Choroid plexus epithelial cell (primary cell): Measurements from ENCODE around the gene ACVR1C.
A peak's percentile ranks its signal among the peaks of the same experiment; 100 is the strongest.

Experiments used
- DNase-seq: peaks from one replicate; pipeline ENCODE4 v3.0.0-alpha.2; 2010; ENCODE audit warnings: low read depth
- H3K4me3 ChIP-seq: 2 replicates; pipeline ENCODE4 v1.5.1; 2011; ENCODE audit warnings: low read depth, mild to moderate bottlenecking, control low read depth, low read length, moderate library complexity
- TF ChIP-seq, protein P1 (sequence below): conservative IDR thresholded peaks from 2 replicates; pipeline ENCODE4 v1.5.1; 2011; ENCODE audit warnings: low read depth, mild to moderate bottlenecking, control low read depth, inconsistent platforms, low read length, moderate library complexity

Gene ACVR1C

DNA sequence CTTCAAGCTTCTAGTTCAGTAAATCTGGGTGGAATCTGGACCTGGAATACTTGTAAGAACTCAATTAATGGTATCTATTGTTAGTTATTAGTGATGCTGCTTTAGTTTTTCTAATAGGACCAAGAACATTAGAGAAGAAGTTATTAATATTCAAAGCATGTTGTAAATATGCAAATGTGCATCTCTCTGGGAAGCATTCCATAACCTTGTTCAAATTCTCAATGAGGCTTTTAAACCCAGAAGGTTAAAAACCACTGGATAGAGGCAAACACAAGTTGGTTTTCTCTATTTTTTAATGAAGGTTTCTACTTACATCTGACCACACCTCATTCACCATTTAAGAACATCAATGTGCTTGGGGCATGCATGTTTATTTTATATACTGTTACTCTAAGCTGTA, 16.1 kb upstream of the ACVR1C start:
- DNase-seq: no peak
- TF ChIP-seq, protein P1, sequence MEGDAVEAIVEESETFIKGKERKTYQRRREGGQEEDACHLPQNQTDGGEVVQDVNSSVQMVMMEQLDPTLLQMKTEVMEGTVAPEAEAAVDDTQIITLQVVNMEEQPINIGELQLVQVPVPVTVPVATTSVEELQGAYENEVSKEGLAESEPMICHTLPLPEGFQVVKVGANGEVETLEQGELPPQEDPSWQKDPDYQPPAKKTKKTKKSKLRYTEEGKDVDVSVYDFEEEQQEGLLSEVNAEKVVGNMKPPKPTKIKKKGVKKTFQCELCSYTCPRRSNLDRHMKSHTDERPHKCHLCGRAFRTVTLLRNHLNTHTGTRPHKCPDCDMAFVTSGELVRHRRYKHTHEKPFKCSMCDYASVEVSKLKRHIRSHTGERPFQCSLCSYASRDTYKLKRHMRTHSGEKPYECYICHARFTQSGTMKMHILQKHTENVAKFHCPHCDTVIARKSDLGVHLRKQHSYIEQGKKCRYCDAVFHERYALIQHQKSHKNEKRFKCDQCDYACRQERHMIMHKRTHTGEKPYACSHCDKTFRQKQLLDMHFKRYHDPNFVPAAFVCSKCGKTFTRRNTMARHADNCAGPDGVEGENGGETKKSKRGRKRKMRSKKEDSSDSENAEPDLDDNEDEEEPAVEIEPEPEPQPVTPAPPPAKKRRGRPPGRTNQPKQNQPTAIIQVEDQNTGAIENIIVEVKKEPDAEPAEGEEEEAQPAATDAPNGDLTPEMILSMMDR: no peak
- no peak overlapping the region for H3K4me3 ChIP-seq

DNA sequence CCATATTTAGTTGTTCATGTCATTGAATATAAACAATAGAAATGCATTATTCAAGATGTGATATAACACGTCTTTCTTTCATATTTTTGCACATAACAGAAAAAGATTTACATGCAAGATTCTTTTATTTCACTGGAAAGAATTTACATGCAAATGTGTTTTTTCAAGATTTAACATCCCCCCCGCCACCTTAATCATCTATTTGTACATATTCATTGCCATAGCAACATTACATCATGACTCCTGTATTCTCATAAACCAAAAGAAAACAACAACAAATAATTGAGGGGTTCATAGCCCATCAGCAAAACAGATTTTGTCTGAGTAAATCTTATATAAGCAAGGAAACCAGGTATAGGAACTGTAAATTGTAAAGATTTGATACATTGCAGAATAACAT, 3.2 kb upstream of the ACVR1C start:
- H3K4me3 ChIP-seq: no peak overlapping the region
- DNase-seq: no peak
- TF ChIP-seq, protein P1: no peak

DNA sequence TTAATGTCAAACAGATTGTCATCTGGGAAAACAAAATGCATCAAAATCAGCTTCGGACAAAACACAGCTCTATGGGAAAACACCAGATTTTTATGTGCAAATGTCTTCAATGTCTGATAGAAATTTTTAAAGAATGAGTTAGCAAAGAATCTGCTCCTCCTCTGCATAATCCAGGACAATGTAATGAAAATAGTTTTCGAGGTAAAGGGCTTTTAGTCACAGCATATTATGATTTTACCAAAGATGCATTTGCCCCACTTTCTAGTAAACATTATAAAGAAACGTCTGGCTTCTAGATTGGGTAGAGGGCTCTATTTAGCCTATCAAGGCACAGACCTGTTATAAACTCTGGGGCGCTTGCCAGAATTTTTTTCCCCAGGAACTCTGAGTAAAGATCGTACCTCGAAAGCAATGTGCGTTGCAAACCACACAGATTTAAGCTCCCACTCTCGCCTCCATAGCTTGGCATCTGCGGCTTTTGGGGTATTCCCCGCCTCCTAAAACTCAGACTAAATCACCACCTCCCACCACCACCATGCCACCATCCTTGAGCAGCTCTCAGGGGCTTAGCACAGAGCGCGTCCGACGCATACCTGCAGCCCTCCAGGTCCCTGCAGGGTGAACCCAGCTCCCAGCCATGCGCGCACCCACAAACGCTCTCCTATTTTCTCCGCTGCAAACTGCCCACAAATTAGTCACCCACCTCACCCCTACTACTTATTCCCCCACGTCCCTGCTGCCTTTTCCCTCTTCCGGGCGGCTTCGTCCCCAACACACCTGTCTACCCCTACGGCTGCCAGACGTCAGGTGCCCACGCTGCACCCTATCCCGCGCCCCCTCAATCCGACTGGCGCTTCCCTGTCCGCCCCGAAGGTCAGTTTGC, 829 bp downstream of the ACVR1C start:
- DNase-seq: peak; percentile 6
- peak overlapping the region; percentile 52 for H3K4me3 ChIP-seq
- TF ChIP-seq, protein P1: no peak

- TF ChIP-seq, protein P1: no peak
- no peak for DNase-seq
- no peak overlapping the region for H3K4me3 ChIP-seq
Measured at GRCh38 chr2:157625296-157625695, 3.4 kb downstream of the ACVR1C start.

DNA sequence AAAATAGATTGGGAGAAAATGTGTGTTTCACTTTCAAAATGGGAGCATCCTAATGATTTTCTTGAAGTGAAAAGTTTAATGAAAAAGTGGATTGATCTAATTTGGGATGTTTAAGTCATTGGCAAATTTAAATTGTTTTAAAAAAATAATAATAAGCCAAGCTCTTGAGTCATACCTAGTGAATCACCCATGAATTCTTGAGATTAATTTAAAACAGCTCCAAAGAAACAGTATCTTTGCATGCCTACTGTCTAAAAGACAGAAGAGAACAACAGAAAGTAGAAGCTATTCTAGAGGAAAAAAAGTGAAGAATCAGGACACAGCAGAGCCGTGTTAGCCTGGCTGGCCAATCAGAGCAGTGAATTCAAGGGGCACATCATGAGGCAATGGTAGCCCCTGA, 7.7 kb downstream of the ACVR1C start:
- DNase-seq: no peak
- no peak overlapping the region for H3K4me3 ChIP-seq

GRCh38 chr2:157611726-157612125, 16.9 kb downstream of the ACVR1C start:
- DNase-seq: no peak
- H3K4me3 ChIP-seq: no peak overlapping the region
- TF ChIP-seq, protein P1: no peak

More for the DNA sequence above, 7.7 kb downstream of the ACVR1C start:
- TF ChIP-seq, protein P1: no peak

DNA sequence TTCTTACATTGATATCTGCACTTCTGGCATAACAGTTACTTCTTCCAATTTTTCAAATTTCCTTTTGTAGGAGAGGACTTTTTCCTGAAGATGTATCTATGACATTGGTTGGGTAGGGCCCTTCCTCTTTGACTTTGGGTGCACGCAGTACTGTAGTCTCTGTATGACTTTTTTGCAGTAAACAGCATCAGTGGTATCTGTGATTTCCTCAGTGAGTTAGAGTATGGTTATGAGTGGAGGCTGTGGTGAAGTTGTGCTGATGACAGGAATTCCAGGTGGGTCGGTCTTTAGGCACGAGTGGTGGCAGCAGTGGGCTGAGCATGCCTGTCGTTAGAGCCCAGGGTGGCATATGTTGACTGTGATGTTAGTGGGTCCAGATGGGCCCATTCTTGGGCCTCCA, 17.6 kb downstream of the ACVR1C start:
- DNase-seq: no peak
- no peak overlapping the region for H3K4me3 ChIP-seq
- TF ChIP-seq, protein P1: no peak
